ENCODE measurements around the gene TNK2. TPM values are rescaled to one million over a fixed set of nuclear protein-coding genes. Genes with fewer than 3 reads are reported as not detected.

TNK2 gene
- total and polyA plus RNA-seq, 2 of the 13 experiments (the other 11 are each of a cell fraction or from before 2014, with no cell fraction given) = 4.6 to 5.8 TPM

DNA sequence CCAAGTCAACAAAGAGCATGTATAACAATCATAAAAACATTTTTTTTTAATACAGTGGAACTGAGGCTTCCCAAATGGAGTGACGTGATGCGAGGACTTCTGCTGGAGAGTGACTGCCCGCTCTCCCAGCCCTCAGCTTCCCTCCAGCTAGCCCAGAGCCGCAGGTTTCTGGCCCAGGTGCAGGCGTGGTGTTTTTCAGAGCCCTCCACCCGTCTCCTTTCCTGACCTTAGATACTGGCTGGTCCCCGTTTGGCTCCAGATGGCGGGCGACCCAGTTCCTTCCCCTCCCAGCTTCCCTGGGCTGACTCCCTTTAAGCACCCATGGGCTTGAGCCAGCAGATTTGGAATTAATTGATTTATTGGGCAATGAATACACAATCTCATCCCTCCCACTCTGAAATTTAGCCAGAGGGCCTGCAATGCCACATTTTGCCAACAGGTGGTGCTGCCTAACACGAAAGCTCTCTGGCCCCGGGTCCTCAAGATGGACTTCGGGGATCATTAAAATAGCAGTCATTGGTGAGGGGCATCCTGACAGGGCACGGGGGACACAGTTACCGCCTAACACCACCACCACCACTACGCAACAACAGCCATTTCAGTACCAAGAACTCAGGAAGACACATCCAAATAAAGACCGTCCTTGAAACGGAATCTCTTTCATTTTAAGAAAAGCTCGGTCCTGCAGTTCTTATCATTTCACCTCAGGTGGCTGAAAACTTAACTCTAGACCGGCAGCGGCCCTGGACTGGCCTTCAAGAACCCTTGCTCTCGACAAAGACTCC lies 49.1 kb downstream of the TNK2 start:
- peaks cover 10% of the 10 kb centered on the region; the same call in 1 of the 2 replicates for H3K4me1 ChIP-seq (ENCODE audit: insufficient read depth, low read length)
- in situ Hi-C loops (cut with HindIII; ENCODE audit: extremely low pct_ligation_motif_present, low pct_unique_long_range_greater_than_20kb) (loop anchor here (5.0 to 10.0 kb wide), 2 partner anchors 33 to 56 kb away; no protein-coding TSS in a partner anchor), intact Hi-C loops (cut with micrococcal nuclease; ENCODE audit: unreplicated experiment) (loop anchor here (1.0 kb wide), 1 partner anchor 56 kb away; no protein-coding TSS in a partner anchor)
- no peaks in the 10 kb centered on the region for H4K20me1 ChIP-seq (ENCODE audit: insufficient read depth, low read length)
- no peaks in the 10 kb centered on the region for H3K79me2 ChIP-seq (ENCODE audit: insufficient read depth, low read length)
- peak; percentile 80 for FAIRE-seq
- no peak overlapping the region for H3K4me3 ChIP-seq (replicated peaks in 1 of 3; ENCODE audit: insufficient read depth in 1 of 3, low read depth in 2 of 3, low read length in 3 of 3)
- ChIA-PET POLR2A (interaction anchor here (1.3 kb wide), 1 partner anchor 33 kb away, joined by 4 read pairs; no protein-coding TSS in a partner anchor), CTCF (ENCODE audit: low intra/inter-chr PET ratio, low total read pairs) (interaction anchor here (2.6 to 6.6 kb wide), 2 partner anchors 36 to 56 kb away, joined by 17 to 81 read pairs; no protein-coding TSS in a partner anchor)
- no peak overlapping the region for H3K9ac ChIP-seq (ENCODE audit: insufficient read depth, low read depth, low read length)
- H2AFZ ChIP-seq (ENCODE audit: low read length) = no peak overlapping the region
- 23% methylated on average over 14 of the region's 21 CpGs for WGBS (ENCODE audit: low lambda C conversion rate)
- no peak overlapping the region for H3K4me2 ChIP-seq (ENCODE audit: low read depth, low read length)
- no peaks in the 10 kb centered on the region for H3K36me3 ChIP-seq (replicated peaks in 1 of 2; ENCODE audit: control insufficient read depth in 1 of 2, insufficient read depth in 2 of 2, low read length in 2 of 2)
- H3K27ac ChIP-seq (ENCODE audit: extremely low read length, insufficient read depth, low read length) = no peak overlapping the region
- BruUV-seq (replicated peaks) = no TSS peak
- peak; percentile 33 for ATAC-seq
- H3K9me3 ChIP-seq (ENCODE audit: low read length) = no peaks in the 10 kb centered on the region
- peak; percentile 43 for DNase-seq (ENCODE audit: low spot score)
- peaks cover 2 to 32% of the 10 kb centered on the region in 2 experiments for H3K27me3 ChIP-seq (ENCODE audit: control insufficient read depth in 1 of 2, insufficient read depth in 2 of 2, low read length in 2 of 2)
- peak; percentile 81 for TF ChIP-seq STAG1 (CRISPR knock-in tag; IDR thresholded peaks at IDR 0.05)
- TF ChIP-seq CEBPB (IDR thresholded peaks at IDR 0.05; ENCODE audit: borderline replicate concordance, low read depth, low read length) = 0 out of 2 replicates have a peak, but pooled peaks have one; percentile 32
- TF ChIP-seq CEBPG (CRISPR knock-in tag; IDR thresholded peaks at IDR 0.05) = 0 out of 2 replicates have a peak, but pooled peaks have one; percentile 18
- TF ChIP-seq, protein P1, sequence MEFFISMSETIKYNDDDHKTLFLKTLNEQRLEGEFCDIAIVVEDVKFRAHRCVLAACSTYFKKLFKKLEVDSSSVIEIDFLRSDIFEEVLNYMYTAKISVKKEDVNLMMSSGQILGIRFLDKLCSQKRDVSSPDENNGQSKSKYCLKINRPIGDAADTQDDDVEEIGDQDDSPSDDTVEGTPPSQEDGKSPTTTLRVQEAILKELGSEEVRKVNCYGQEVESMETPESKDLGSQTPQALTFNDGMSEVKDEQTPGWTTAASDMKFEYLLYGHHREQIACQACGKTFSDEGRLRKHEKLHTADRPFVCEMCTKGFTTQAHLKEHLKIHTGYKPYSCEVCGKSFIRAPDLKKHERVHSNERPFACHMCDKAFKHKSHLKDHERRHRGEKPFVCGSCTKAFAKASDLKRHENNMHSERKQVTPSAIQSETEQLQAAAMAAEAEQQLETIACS (CRISPR knock-in tag; IDR thresholded peaks at IDR 0.05) = no peak
- 0 out of 2 replicates have a peak, but pooled peaks have one; percentile 21 for TF ChIP-seq RAD21 (CRISPR knock-in tag; IDR thresholded peaks at IDR 0.05)
- TF ChIP-seq FOXK2 (IDR thresholded peaks at IDR 0.05) = no peak
- TF ChIP-seq NR2F2 (IDR thresholded peaks at IDR 0.05; ENCODE audit: borderline replicate concordance, low read depth) = no peak
- TF ChIP-seq, protein P2, sequence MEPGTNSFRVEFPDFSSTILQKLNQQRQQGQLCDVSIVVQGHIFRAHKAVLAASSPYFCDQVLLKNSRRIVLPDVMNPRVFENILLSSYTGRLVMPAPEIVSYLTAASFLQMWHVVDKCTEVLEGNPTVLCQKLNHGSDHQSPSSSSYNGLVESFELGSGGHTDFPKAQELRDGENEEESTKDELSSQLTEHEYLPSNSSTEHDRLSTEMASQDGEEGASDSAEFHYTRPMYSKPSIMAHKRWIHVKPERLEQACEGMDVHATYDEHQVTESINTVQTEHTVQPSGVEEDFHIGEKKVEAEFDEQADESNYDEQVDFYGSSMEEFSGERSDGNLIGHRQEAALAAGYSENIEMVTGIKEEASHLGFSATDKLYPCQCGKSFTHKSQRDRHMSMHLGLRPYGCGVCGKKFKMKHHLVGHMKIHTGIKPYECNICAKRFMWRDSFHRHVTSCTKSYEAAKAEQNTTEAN (CRISPR knock-in tag; conservative IDR thresholded peaks at IDR 0.05) = no peak
- TF ChIP-seq XRCC5 (optimal IDR thresholded peaks at IDR 0.05; ENCODE audit: low read length) = peak; percentile 83
- no peak for TF ChIP-seq CBX2 (IDR thresholded peaks at IDR 0.05; ENCODE audit: low read depth, low read length)
- no peak for TF ChIP-seq CBX2 (CRISPR knock-in tag; IDR thresholded peaks at IDR 0.05; ENCODE audit: low read depth)
- TF ChIP-seq FOSL1 (CRISPR knock-in tag; IDR thresholded peaks at IDR 0.05; ENCODE audit: borderline replicate concordance) = no peak
- no peak for TF ChIP-seq ZNF75D (CRISPR knock-in tag; IDR thresholded peaks at IDR 0.05; ENCODE audit: borderline replicate concordance)
- no peak for TF ChIP-seq ZNF550 (CRISPR knock-in tag; IDR thresholded peaks at IDR 0.05; ENCODE audit: borderline replicate concordance)
- 0 out of 2 replicates have a peak, but pooled peaks have one; percentile 48 for TF ChIP-seq SMAD3 (CRISPR knock-in tag; IDR thresholded peaks at IDR 0.05)
- TF ChIP-seq, protein P3, sequence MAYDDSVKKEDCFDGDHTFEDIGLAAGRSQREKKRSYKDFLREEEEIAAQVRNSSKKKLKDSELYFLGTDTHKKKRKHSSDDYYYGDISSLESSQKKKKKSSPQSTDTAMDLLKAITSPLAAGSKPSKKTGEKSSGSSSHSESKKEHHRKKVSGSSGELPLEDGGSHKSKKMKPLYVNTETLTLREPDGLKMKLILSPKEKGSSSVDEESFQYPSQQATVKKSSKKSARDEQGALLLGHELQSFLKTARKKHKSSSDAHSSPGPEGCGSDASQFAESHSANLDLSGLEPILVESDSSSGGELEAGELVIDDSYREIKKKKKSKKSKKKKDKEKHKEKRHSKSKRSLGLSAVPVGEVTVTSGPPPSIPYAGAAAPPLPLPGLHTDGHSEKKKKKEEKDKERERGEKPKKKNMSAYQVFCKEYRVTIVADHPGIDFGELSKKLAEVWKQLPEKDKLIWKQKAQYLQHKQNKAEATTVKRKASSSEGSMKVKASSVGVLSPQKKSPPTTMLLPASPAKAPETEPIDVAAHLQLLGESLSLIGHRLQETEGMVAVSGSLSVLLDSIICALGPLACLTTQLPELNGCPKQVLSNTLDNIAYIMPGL (CRISPR knock-in tag; IDR thresholded peaks at IDR 0.05; ENCODE audit: borderline replicate concordance in 1 of 2, low read depth in 1 of 2) = peak; percentile 29 to 57; a peak in 1 of 4 replicates
- no peak for TF ChIP-seq RARA (CRISPR knock-in tag; IDR thresholded peaks at IDR 0.05)
- TF ChIP-seq SMC3 (IDR thresholded peaks at IDR 0.05; ENCODE audit: low read length) = peak; percentile 81
- TF ChIP-seq ZBTB34 (CRISPR knock-in tag; IDR thresholded peaks at IDR 0.05) = no peak
